Measurements from ENCODE around the gene HAL. TPM values are rescaled to one million over a fixed set of nuclear protein-coding genes. Genes with fewer than 3 reads are reported as not detected.

HAL gene
- total RNA-seq, 1 experiment from 2014 or later = 0.04 TPM

- no peaks in the 10 kb centered on the region for H3K36me3 ChIP-seq
- H3K27me3 ChIP-seq = no peaks in the 10 kb centered on the region
- no peaks in the 10 kb centered on the region for H3K4me1 ChIP-seq
- H3K4me3 ChIP-seq = no peak overlapping the region
- H3K9me3 ChIP-seq (replicated peaks) = no peaks in the 10 kb centered on the region
- no peak overlapping the region for H3K27ac ChIP-seq
- no peak for DNase-seq
These were observed 51.9 kb downstream of the HAL start for GRCh38 chr12:95944108-95944704.

GRCh38 chr12:95943330-95943842 is 52.8 kb downstream of the HAL start, which contains the start of gene AMDHD1:
Gene AMDHD1, plus strand, starts transcription at chr12:95943331. Its CDS starts 68 bp downstream, at chr12:95943399.
- peak within 1 kb of the TSS; percentile 95 for H3K4me3 ChIP-seq
- no peaks in the 10 kb centered on the region for H3K36me3 ChIP-seq
- peak; percentile 55 to 62 for DNase-seq
- H3K4me1 ChIP-seq = no peaks in the 10 kb centered on the region
- peak within 1 kb of the TSS; percentile 64 for H3K27ac ChIP-seq
- no peaks in the 10 kb centered on the region for H3K9me3 ChIP-seq (replicated peaks)
- no peaks in the 10 kb centered on the region for H3K27me3 ChIP-seq

DNA sequence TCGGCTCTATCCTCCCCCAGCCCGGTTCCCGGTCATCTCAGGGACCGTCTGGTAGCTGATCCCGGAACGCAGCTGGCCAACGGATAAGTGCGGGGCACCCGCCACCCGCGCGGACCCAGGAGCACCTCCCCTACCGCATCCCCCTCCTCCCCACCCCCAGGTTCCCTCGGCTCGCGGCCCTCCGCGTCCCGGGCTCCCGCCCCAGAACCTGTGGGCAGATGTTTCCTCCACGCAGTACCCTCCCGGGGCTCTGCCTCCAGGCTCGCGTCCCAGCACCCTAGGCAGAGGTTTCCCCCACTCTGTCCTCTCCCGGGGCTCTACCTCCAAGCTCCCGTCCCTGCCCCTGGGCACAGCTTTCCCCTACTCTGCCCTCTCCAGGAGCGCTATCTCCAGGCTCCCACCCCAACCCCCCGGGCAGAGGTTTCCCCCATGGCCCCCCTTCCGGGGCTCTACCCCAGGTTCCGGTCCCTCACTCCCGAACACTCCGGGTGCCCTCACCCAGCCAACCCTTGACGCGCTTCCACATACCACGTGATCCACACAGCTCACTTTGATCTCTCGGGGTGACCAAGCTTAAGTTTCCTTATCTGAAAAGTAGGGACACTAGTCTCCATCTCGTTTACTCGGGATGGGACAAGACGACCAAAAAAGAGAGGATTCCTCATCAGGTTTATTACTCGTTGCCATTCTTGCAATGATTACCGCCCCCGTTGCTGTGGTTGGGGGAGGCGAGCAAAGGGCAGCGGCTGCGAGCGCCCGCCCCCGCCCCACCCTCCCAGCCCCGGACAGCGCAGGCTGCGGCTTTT is 53.4 kb downstream of the HAL start, which contains the start of gene CCDC38:
Gene CCDC38 (minus strand): TSS at position 91 of the 806 bp plus-strand sequence. CDS start 6,105 bp downstream, outside the sequence.
- Histone ChIP-seq H3K36me3 (no peaks in the 10 kb centered on the region), H3K9me3 (replicated peaks) (no peaks in the 10 kb centered on the region), H3K4me1 (no peaks in the 10 kb centered on the region), H3K4me3 (peak within 1 kb of the TSS; percentile 95), H3K27ac (peak within 1 kb of the TSS; percentile 64), H3K27me3 (no peaks in the 10 kb centered on the region)
- DNase-seq = peak; percentile 85 to 88

DNA sequence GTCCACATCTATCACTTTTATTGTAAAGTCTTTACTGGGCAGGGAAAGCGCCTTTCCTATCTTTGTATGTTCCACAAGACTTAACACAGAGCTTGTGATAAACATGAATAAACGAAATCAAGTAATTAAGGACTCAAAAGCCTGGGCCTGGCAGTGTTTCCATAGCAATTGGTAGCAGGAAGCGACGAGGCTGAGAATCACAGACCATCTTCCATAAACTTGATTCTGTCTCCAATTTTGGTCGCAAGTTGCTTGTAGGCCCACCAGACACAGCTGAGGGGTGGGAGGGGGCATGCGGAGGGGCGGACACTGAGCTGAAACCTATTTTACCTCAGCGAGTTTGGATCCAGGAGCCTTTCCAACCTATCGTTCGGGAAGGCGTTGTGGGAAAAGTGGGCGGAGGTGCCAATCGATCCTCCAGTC is 54.0 kb downstream of the HAL start:
- Histone ChIP-seq H3K27me3 (no peaks in the 10 kb centered on the region), H3K4me3 (peak overlapping the region; percentile 95), H3K36me3 (no peaks in the 10 kb centered on the region), H3K9me3 (replicated peaks) (no peaks in the 10 kb centered on the region), H3K4me1 (no peaks in the 10 kb centered on the region), H3K27ac (peak overlapping the region; percentile 64)
- no peak for DNase-seq

GRCh38 chr12:95940514-95940913 is 55.6 kb downstream of the HAL start:
- H3K9me3 ChIP-seq (replicated peaks) = no peaks in the 10 kb centered on the region
- H3K36me3 ChIP-seq = no peaks in the 10 kb centered on the region
- no peak for DNase-seq
- H3K4me1 ChIP-seq = no peaks in the 10 kb centered on the region
- H3K27ac ChIP-seq = no peak overlapping the region
- H3K27me3 ChIP-seq = no peaks in the 10 kb centered on the region
- no peak overlapping the region for H3K4me3 ChIP-seq

Other genes with a start within 250 kb of the HAL start
- gene NTN4, start 205.6 kb downstream of the HAL start, total RNA-seq (2014; rRNA removed; shearing (Covaris generic)) = 1.7 and 2.7 TPM in 2 replicates
- gene SNRPF, start 137.4 kb downstream of the HAL start, total RNA-seq (2014; rRNA removed; shearing (Covaris generic)) = 64.2 and 67.8 TPM in 2 replicates
- gene CCDC38, start 53.7 kb downstream of the HAL start, total RNA-seq (2014; rRNA removed; shearing (Covaris generic)) = 0.04 and 0.10 TPM in 2 replicates
- not detected in 2 replicates for gene AMDHD1, start 53.0 kb downstream of the HAL start, total RNA-seq (2014; rRNA removed; shearing (Covaris generic))
- gene LTA4H, start 39.2 kb upstream of the HAL start, total RNA-seq (2014; rRNA removed; shearing (Covaris generic)) = 78.9 and 85.6 TPM in 2 replicates
- 31.8 and 34.0 TPM in 2 replicates for gene ELK3, start 198.0 kb upstream of the HAL start, total RNA-seq (2014; rRNA removed; shearing (Covaris generic))

Data from SJCRH30 (cell line).